ENCODE measurements around the gene CARD11. TPM values are rescaled to one million over a fixed set of nuclear protein-coding genes. Genes with fewer than 3 reads are reported as not detected.

The CARD11 gene
- total and polyA plus RNA-seq, 2 of the 4 experiments (the other 2 are of a cell fraction): 0.18 to 0.26 TPM

- no peaks in the 10 kb centered on the region for H3K9me1 ChIP-seq (ENCODE audit: insufficient read depth, low read length)
- no peak overlapping the region for H3K56ac ChIP-seq (ENCODE audit: extremely low read depth, insufficient read depth, low read length)
- no peak overlapping the region for H3K18ac ChIP-seq (ENCODE audit: low read depth, low read length)
- H2AK9ac ChIP-seq (replicated peaks; ENCODE audit: low read depth, low read length, poor library complexity): no peak overlapping the region
- TF ChIP-seq MAZ (IDR thresholded peaks at IDR 0.05; ENCODE audit: borderline replicate concordance, low read depth, low read length): no peak
- no peak for TF ChIP-seq MXI1 (IDR thresholded peaks at IDR 0.05; ENCODE audit: borderline replicate concordance, low read depth, low read length)
- no peak for TF ChIP-seq CEBPB (IDR thresholded peaks at IDR 0.05; ENCODE audit: low read depth, low read length)
- no peak for TF ChIP-seq RAD21 (IDR thresholded peaks at IDR 0.05; ENCODE audit: low read length)
- TF ChIP-seq ELK1 (IDR thresholded peaks at IDR 0.05; ENCODE audit: borderline replicate concordance, low read depth, low read length): no peak
- no peak for TF ChIP-seq FOS (IDR thresholded peaks at IDR 0.05; ENCODE audit: low read depth, low read length)
- TF ChIP-seq POLR2A (IDR thresholded peaks at IDR 0.05; ENCODE audit: low read depth, low read length): no peak
- no peak for TF ChIP-seq RCOR1 (IDR thresholded peaks at IDR 0.05; ENCODE audit: insufficient replicate concordance, low read length)
- TF ChIP-seq CHD1 (IDR thresholded peaks at IDR 0.05; ENCODE audit: low read depth, low read length): no peak
- no peak for TF ChIP-seq RFX5 (IDR thresholded peaks at IDR 0.05; ENCODE audit: low read depth, low read length)
- TF ChIP-seq CTCF (conservative IDR thresholded peaks at IDR 0.05; ENCODE audit: low read depth, low read length): no peak
- TF ChIP-seq USF2 (IDR thresholded peaks at IDR 0.05; ENCODE audit: low read depth, low read length): no peak
- in situ Hi-C loops (cut with MboI; ENCODE audit: low sequenced_read_pairs): no loop called here
- CTCF ChIA-PET: no interaction called here
- no peak overlapping the region for H3K9ac ChIP-seq (ENCODE audit: low read depth, low read length)
- no peak overlapping the region for H2AFZ ChIP-seq (replicated peaks; ENCODE audit: low read length, poor library complexity)
- no peak overlapping the region for H3K4me3 ChIP-seq (ENCODE audit: insufficient read depth, low read depth, low read length)
- peaks cover 14% of the 10 kb centered on the region for H3K27me3 ChIP-seq (ENCODE audit: control insufficient read depth, insufficient read depth, low read length)
- H3K4me2 ChIP-seq (ENCODE audit: low read depth, low read length): no peak overlapping the region
- no peaks in the 10 kb centered on the region for H3K36me3 ChIP-seq (ENCODE audit: control insufficient read depth, insufficient read depth, low read length)
- no peak overlapping the region for H2BK20ac ChIP-seq (ENCODE audit: low read depth, low read length)
- no peak overlapping the region for H2BK120ac ChIP-seq (ENCODE audit: low read depth, low read length)
- H3K4me1 ChIP-seq (ENCODE audit: control insufficient read depth, insufficient read depth, low read length): no peaks in the 10 kb centered on the region
- 67% methylated on average over 5 of the region's 17 CpGs; no CpG with 5 or more reads in 1 of the 2 experiments for WGBS, 2 experiments (ENCODE audit: extremely low coverage in 2 of 2, insufficient read length in 1 of 2)
- H3K9me3 ChIP-seq (ENCODE audit: control insufficient read depth, insufficient read depth, low read length): no peaks in the 10 kb centered on the region
- DNase-seq (no peak), ATAC-seq (ENCODE audit: low read depth) (no peak)
- H3K4ac ChIP-seq (ENCODE audit: low read depth, low read length): no peak overlapping the region
- dilution Hi-C loops (cut with HindIII; ENCODE audit: low sequenced_read_pairs, unreplicated experiment): no loop called here
- intact Hi-C loops (cut with micrococcal nuclease): loop anchor here (1.0 kb wide), 1 partner anchor 223 kb away; no protein-coding TSS in a partner anchor
- no peak overlapping the region for H2BK5ac ChIP-seq (ENCODE audit: low read depth, low read length, poor library complexity, severe bottlenecking)
- no peak overlapping the region for H4K8ac ChIP-seq (ENCODE audit: low read depth in 2 of 2, low read length in 2 of 2)
- H2AK5ac ChIP-seq (ENCODE audit: low read depth, low read length): no peak overlapping the region
- BruUV-seq (replicated peaks): no TSS peak
- H2BK15ac ChIP-seq (ENCODE audit: low read depth, low read length): no peak overlapping the region
- POLR2A ChIA-PET (ENCODE audit: unreplicated experiment): interaction anchor here (0.6 kb wide), 1 partner anchor 164 kb away, joined by 3 read pairs; no protein-coding TSS in a partner anchor
- no peak overlapping the region for H3K23ac ChIP-seq (ENCODE audit: low read depth, low read length)
- no peak overlapping the region for H4K91ac ChIP-seq (ENCODE audit: insufficient read depth, low read depth, low read length)
- no peak overlapping the region for H3K27ac ChIP-seq (ENCODE audit: insufficient read depth, low read length)
- H4K20me1 ChIP-seq (ENCODE audit: insufficient read depth, low read length): no peaks in the 10 kb centered on the region
- H3K14ac ChIP-seq (replicated peaks; ENCODE audit: low read depth, low read length): no peak overlapping the region
- H4K5ac ChIP-seq (ENCODE audit: low read depth, low read length): no peak overlapping the region
- no peaks in the 10 kb centered on the region for H3K79me1 ChIP-seq (ENCODE audit: low read depth in 1 of 2, low read length in 2 of 2)
Observed at GRCh38 chr7:2920956-2921652, 122.6 kb downstream of the CARD11 start.

Measured in IMR-90 (cell line).